MCF 10A (cell line): ENCODE measurements around the gene ADAM12. TPM values are rescaled to one million over a fixed set of nuclear protein-coding genes. Genes with fewer than 3 reads are reported as not detected.

ENCODE experiments used
- BruUV-seq: library from RNA; stranded (reverse); fragments of 400-500 nt; replicated peaks from 2 replicates; lab custom pipeline; 2021; lab: Mats Ljungman, UMichigan
- CTCF ChIA-PET: fragments of 300-600 bp; sonication (Branson Sonifier 250); formaldehyde crosslinking; extraction: SDS; loops from one replicate; lab custom pipeline; 2021; ENCODE audit warnings: antibody characterized with exemption, inconsistent platforms; lab: Yijun Ruan, JAX
- POLR2A ChIA-PET: fragments of 300-600, 350-650 bp; sonication (Branson Sonifier 250); formaldehyde crosslinking; extraction: SDS; loops from one replicate; lab custom pipeline; 2020; ENCODE audit warnings: antibody characterized with exemption, inconsistent platforms; lab: Yijun Ruan, JAX
- DNase-seq: peaks from one replicate; pipeline ENCODE4 v3.0.0-alpha.2; 2018; ENCODE audit not compliant: unreplicated experiment
- H3K27ac Mint-ChIP-seq: one replicate; pipeline ENCODE4 v1.8.0; 2022; ENCODE audit warnings: mild to moderate bottlenecking, low read depth, mixed read lengths; ENCODE audit not compliant: unreplicated experiment
- H3K27me3 Mint-ChIP-seq: one replicate; pipeline ENCODE4 v1.8.0; 2022; ENCODE audit warnings: mixed read lengths; ENCODE audit not compliant: insufficient read depth, unreplicated experiment
- H3K36me3 Mint-ChIP-seq: one replicate; pipeline ENCODE4 v1.8.0; 2022; ENCODE audit warnings: mild to moderate bottlenecking, moderate library complexity, mixed read lengths; ENCODE audit not compliant: insufficient read depth, unreplicated experiment
- H3K4me1 Mint-ChIP-seq: one replicate; pipeline ENCODE4 v1.8.0; 2022; ENCODE audit warnings: mixed read lengths; ENCODE audit not compliant: insufficient read depth, unreplicated experiment
- H3K4me3 Mint-ChIP-seq: one replicate; pipeline ENCODE4 v1.8.0; 2022; ENCODE audit warnings: mild to moderate bottlenecking, moderate library complexity, mixed read lengths; ENCODE audit not compliant: unreplicated experiment
- H3K9me3 Mint-ChIP-seq: one replicate; pipeline ENCODE4 v1.8.0; 2022; ENCODE audit warnings: mixed read lengths; ENCODE audit not compliant: unreplicated experiment
- CTCF ChIP-seq: fragments of 200-600 bp; IDR thresholded peaks from one replicate; pipeline ENCODE4 v1.8.0; 2022; ENCODE audit warnings: antibody characterized with exemption, mild to moderate bottlenecking; ENCODE audit not compliant: unreplicated experiment
- intact Hi-C: fragments of 100-400 bp; cut with micrococcal nuclease; formaldehyde crosslinking; loops from 2 replicates; pipeline ENCODE4 v1.14.1; 2022
- total RNA-seq: library from RNA; stranded (reverse); gene quantifications from 2 replicates; pipeline ENCODE4 v1.2.3, GENCODE V29; 2022

Gene ADAM12
- total RNA-seq, 1 experiment from 2014 or later: 2.2 TPM

DNA sequence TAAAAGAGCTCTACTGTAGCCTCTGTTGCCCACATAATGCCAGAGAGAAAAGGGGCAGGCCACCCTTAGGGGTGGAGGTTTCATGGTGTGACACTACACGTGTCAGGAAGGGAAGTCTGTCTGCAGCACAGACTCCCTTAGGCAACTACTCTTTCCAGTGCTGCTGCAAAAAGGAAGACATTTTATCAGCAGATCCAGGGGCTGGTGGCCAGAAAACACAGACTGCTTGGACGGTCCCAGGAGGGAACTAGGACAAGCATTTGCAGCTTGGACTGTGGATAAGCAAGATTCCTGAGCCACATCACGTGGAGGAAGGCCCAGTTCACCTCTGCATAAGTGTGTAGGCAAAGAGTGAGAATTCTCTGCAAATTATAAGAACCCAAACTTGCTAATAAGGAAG is 271.1 kb downstream of the ADAM12 start:
- H3K4me1 Mint-ChIP-seq: no peaks in the 10 kb centered on the region
- H3K36me3 Mint-ChIP-seq: no peaks in the 10 kb centered on the region
- BruUV-seq: no TSS peak
- no peaks in the 10 kb centered on the region for H3K27me3 Mint-ChIP-seq
- ChIA-PET CTCF (interaction anchor here (0.6 to 0.7 kb wide), 2 partner anchors 35 to 183 kb away, joined by 3 to 5 read pairs; no protein-coding TSS in a partner anchor), POLR2A (no interaction called here)
- no peak overlapping the region for H3K4me3 Mint-ChIP-seq
- H3K9me3 Mint-ChIP-seq: no peaks in the 10 kb centered on the region
- no peak for TF ChIP-seq CTCF
- H3K27ac Mint-ChIP-seq: no peak overlapping the region
- intact Hi-C loops: no loop called here
- no peak for DNase-seq

GRCh38 chr10:126115886-126116285 is 272.4 kb downstream of the ADAM12 start:
- H3K27me3 Mint-ChIP-seq: no peaks in the 10 kb centered on the region
- BruUV-seq: no TSS peak

GRCh38 chr10:126114884-126115555 is 273.3 kb downstream of the ADAM12 start:
- no TSS peak for BruUV-seq
- intact Hi-C loops: no loop called here
- no peaks in the 10 kb centered on the region for H3K36me3 Mint-ChIP-seq
- ChIA-PET POLR2A (no interaction called here), CTCF (interaction anchor here (0.6 kb wide), 1 partner anchor 1253 kb away, joined by 3 read pairs; no protein-coding TSS in a partner anchor)
- DNase-seq: no peak
- H3K27me3 Mint-ChIP-seq: no peaks in the 10 kb centered on the region
- no peak overlapping the region for H3K4me3 Mint-ChIP-seq
- no peak overlapping the region for H3K27ac Mint-ChIP-seq
- no peak for TF ChIP-seq CTCF
- H3K9me3 Mint-ChIP-seq: no peaks in the 10 kb centered on the region
- peaks cover 5% of the 10 kb centered on the region for H3K4me1 Mint-ChIP-seq

More at GRCh38 chr10:126115886-126116285, 272.4 kb downstream of the ADAM12 start:
- no peak for DNase-seq
- H3K36me3 Mint-ChIP-seq: no peaks in the 10 kb centered on the region
- intact Hi-C loops: no loop called here
- no peaks in the 10 kb centered on the region for H3K4me1 Mint-ChIP-seq
- ChIA-PET POLR2A (no interaction called here), CTCF (no interaction called here)
- H3K9me3 Mint-ChIP-seq: no peaks in the 10 kb centered on the region
- no peak overlapping the region for H3K4me3 Mint-ChIP-seq
- H3K27ac Mint-ChIP-seq: no peak overlapping the region
- no peak for TF ChIP-seq CTCF

DNA sequence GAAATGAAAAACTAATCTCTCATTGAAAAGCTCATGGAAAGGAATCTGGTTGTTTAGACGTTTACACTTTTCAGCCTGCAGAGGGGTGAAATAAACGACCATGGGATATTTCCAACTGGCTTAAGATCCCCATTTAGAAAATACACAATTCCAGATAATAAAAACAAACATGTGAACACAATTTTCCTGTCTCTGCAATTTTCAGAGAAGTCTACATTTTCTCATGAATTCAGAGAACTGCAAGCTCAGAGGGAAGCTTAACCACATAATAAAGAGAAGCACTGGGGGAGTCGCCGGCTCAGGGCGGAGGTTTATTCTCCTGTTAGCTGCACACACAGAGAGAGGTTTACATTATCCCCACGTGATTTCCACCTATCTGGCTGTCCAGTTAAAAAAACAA is 276.8 kb downstream of the ADAM12 start:
- no peak for DNase-seq
- peaks cover 6% of the 10 kb centered on the region for H3K4me1 Mint-ChIP-seq
- no TSS peak for BruUV-seq
- intact Hi-C loops: no loop called here
- no peak overlapping the region for H3K4me3 Mint-ChIP-seq
- H3K27ac Mint-ChIP-seq: no peak overlapping the region
- ChIA-PET CTCF (no interaction called here), POLR2A (no interaction called here)
- no peaks in the 10 kb centered on the region for H3K9me3 Mint-ChIP-seq
- no peak for TF ChIP-seq CTCF
- H3K36me3 Mint-ChIP-seq: no peaks in the 10 kb centered on the region
- no peaks in the 10 kb centered on the region for H3K27me3 Mint-ChIP-seq
